HepG2 (cell line): Measurements from ENCODE around the gene MTX1. TPM values are rescaled to one million over a fixed set of nuclear protein-coding genes. Genes with fewer than 3 reads are reported as not detected.

Source experiments
- ARNT2 ChIP-seq: sonication (generic); formaldehyde crosslinking; IDR thresholded peaks from 2 replicates; pipeline ENCODE4 v1.8.0; 2022; ENCODE audit warnings: mild to moderate bottlenecking, low read depth, missing genetic modification reagents, moderate library complexity
- CENPBD1 ChIP-seq: sonication (generic); formaldehyde crosslinking; IDR thresholded peaks from 2 replicates; pipeline ENCODE4 v1.8.0; 2022; ENCODE audit warnings: missing genetic modification reagents, low read depth, mild to moderate bottlenecking, borderline replicate concordance
- CENPT ChIP-seq: sonication (generic); formaldehyde crosslinking; IDR thresholded peaks from 2 replicates; pipeline ENCODE4 v1.8.0; 2022; ENCODE audit warnings: low read depth, mild to moderate bottlenecking, moderate library complexity, missing genetic modification reagents
- EEA1 ChIP-seq: sonication (generic); formaldehyde crosslinking; IDR thresholded peaks from 2 replicates; pipeline ENCODE4 v1.5.1; 2020; ENCODE audit warnings: mild to moderate bottlenecking, missing genetic modification reagents, borderline replicate concordance
- MYC ChIP-seq: sonication (generic); formaldehyde crosslinking; IDR thresholded peaks from 2 replicates; pipeline ENCODE4 v1.9.0; 2021; ENCODE audit warnings: missing genetic modification reagents, borderline replicate concordance
- NFRKB ChIP-seq: fragments of 450-650 bp; IDR thresholded peaks from 2 replicates; pipeline ENCODE4 v1.6.1; 2017
- NONO ChIP-seq, 2 experiments: fragments of 450-650 bp in 1 of 2; sonication (generic) in 1 of 2; formaldehyde crosslinking in 1 of 2; IDR thresholded peaks in 1 of 2; conservative IDR thresholded peaks in 1 of 2; 2 replicates each; pipeline versions ENCODE4 v1.6.1 to v1.8.0; 2017 to 2022; ENCODE audit warnings: mild to moderate bottlenecking in 1 of 2, missing genetic modification reagents in 1 of 2, moderate library complexity in 1 of 2
- PHB2 ChIP-seq: fragments of 450-650 bp; IDR thresholded peaks from 2 replicates; pipeline ENCODE4 v1.6.1; 2018; ENCODE audit not compliant: partially characterized antibody
- PLRG1 ChIP-seq: fragments of 450-650 bp; conservative IDR thresholded peaks from 2 replicates; pipeline ENCODE4 v1.6.1; 2016
- RXRB ChIP-seq: IDR thresholded peaks from 2 replicates; pipeline ENCODE4 v1.6.1; 2016; ENCODE audit warnings: borderline replicate concordance, missing genetic modification reagents, missing compliant biosample characterization
- SIX4 ChIP-seq: sonication (generic); formaldehyde crosslinking; IDR thresholded peaks from 2 replicates; pipeline ENCODE4 v1.4.0; 2020; ENCODE audit warnings: missing genetic modification reagents
- SMAD1 ChIP-seq: sonication (generic); formaldehyde crosslinking; IDR thresholded peaks from 2 replicates; pipeline ENCODE4 v1.4.0; 2020; ENCODE audit warnings: missing genetic modification reagents, low read depth, mild to moderate bottlenecking, borderline replicate concordance
- SNAPC2 ChIP-seq: sonication (generic); formaldehyde crosslinking; IDR thresholded peaks from 2 replicates; pipeline ENCODE4 v1.8.1; 2022; ENCODE audit warnings: mild to moderate bottlenecking, missing genetic modification reagents
- SRSF1 ChIP-seq: fragments of 200-400 bp; formaldehyde crosslinking; optimal IDR thresholded peaks from 2 replicates; pipeline ENCODE3; 2017; ENCODE audit warnings: mild to moderate bottlenecking, low read depth, low read length, moderate library complexity
- TFAP4 ChIP-seq: sonication (generic); IDR thresholded peaks from 2 replicates; pipeline ENCODE4 v1.6.1; 2016; ENCODE audit warnings: low read depth, borderline replicate concordance
- ZNF33A ChIP-seq: sonication (generic); formaldehyde crosslinking; IDR thresholded peaks from 2 replicates; pipeline ENCODE4 v1.5.1; 2020; ENCODE audit warnings: missing genetic modification reagents, mild to moderate bottlenecking, moderate library complexity, borderline replicate concordance
- ZNF7 ChIP-seq: IDR thresholded peaks from 2 replicates; pipeline ENCODE4 v1.6.1; 2016; ENCODE audit warnings: missing biosample characterization, missing genetic modification reagents
- ZNF747 ChIP-seq: sonication (generic); formaldehyde crosslinking; IDR thresholded peaks from 2 replicates; pipeline ENCODE4 v1.8.1; 2023; ENCODE audit warnings: missing genetic modification reagents, mild to moderate bottlenecking, borderline replicate concordance
- ZNF780A ChIP-seq: sonication (generic); formaldehyde crosslinking; IDR thresholded peaks from 2 replicates; pipeline ENCODE4 v1.8.0; 2022; ENCODE audit warnings: mild to moderate bottlenecking, missing genetic modification reagents, moderate library complexity
- polyA plus RNA-seq, 8 experiments: library from polyadenylated mRNA; depleted of rRNA in 3 of 8; stranded (reverse) in 7 of 8; unstranded in 1 of 8; fragments of >200 nt; fragmentation: Illumina TruSeq in 4 of 8; extraction: Trizol in 4 of 8; gene quantifications; 2 replicates each; pipeline versions ENCODE4 v1.2.1 to v1.2.3, GENCODE V29; 2011 to 2016; ENCODE audit warnings: low read depth in 4 of 8, missing spikeins in 1 of 8, mixed read lengths in 1 of 8; ENCODE audit not compliant: insufficient read depth in 1 of 8
- total RNA-seq, 5 experiments: library from RNA; depleted of rRNA; stranded (reverse); fragments of >200 nt; fragmentation: Illumina TruSeq; extraction: Trizol; gene quantifications; 2 replicates each; pipeline ENCODE4 v1.2.3, GENCODE V29; 2016; ENCODE audit warnings: low read depth in 1 of 5
- TF ChIP-seq, protein P1 (sequence below): sonication (generic); formaldehyde crosslinking; IDR thresholded peaks from 2 replicates; pipeline ENCODE4 v1.5.0; 2020; ENCODE audit warnings: mild to moderate bottlenecking, missing genetic modification reagents, moderate library complexity
- TF ChIP-seq, protein P2 (sequence below): sonication (generic); formaldehyde crosslinking; conservative IDR thresholded peaks from 2 replicates; pipeline ENCODE4 v1.4.0; 2020; ENCODE audit warnings: missing genetic modification reagents
- TF ChIP-seq, protein P3 (sequence below): sonication (generic); formaldehyde crosslinking; IDR thresholded peaks from 2 replicates; pipeline ENCODE4 v1.9.0; 2021; ENCODE audit warnings: missing genetic modification reagents, mild to moderate bottlenecking, borderline replicate concordance
- TF ChIP-seq, protein P4 (sequence below): sonication (generic); formaldehyde crosslinking; IDR thresholded peaks from 2 replicates; pipeline ENCODE4 v1.4.0; 2020; ENCODE audit warnings: missing genetic modification reagents

Gene MTX1
- total and polyA plus RNA-seq, 2 of the 13 experiments (the other 11 are each of a cell fraction or from before 2014, with no cell fraction given) = 64.5 to 72.6 TPM

- TF ChIP-seq CENPBD1 (CRISPR knock-in tag) (no peak), SMAD1 (CRISPR knock-in tag) (peak; percentile 86), RXRB (CRISPR knock-in tag) (peak; percentile 78), TFAP4 (no peak), MYC (CRISPR knock-in tag) (peak; percentile 82), PLRG1 (no peak), PHB2 (no peak), NONO (IDR thresholded peaks at IDR 0.05) (no peak), NONO (CRISPR knock-in tag; conservative IDR thresholded peaks at IDR 0.05) (peak; percentile 92), ZNF33A (no peak), ZNF780A (no peak), SNAPC2 (CRISPR knock-in tag) (no peak), ZNF7 (CRISPR knock-in tag) (no peak), ZNF747 (peak; percentile 78; the same call in 1 of the 2 replicates), SRSF1 (peak; percentile 81), CENPT (CRISPR knock-in tag) (no peak), SIX4 (CRISPR knock-in tag) (no peak; the same call in 1 of the 2 replicates), EEA1 (no peak), ARNT2 (no peak; the same call in 1 of the 2 replicates), NFRKB (no peak)
- TF ChIP-seq, protein P1, sequence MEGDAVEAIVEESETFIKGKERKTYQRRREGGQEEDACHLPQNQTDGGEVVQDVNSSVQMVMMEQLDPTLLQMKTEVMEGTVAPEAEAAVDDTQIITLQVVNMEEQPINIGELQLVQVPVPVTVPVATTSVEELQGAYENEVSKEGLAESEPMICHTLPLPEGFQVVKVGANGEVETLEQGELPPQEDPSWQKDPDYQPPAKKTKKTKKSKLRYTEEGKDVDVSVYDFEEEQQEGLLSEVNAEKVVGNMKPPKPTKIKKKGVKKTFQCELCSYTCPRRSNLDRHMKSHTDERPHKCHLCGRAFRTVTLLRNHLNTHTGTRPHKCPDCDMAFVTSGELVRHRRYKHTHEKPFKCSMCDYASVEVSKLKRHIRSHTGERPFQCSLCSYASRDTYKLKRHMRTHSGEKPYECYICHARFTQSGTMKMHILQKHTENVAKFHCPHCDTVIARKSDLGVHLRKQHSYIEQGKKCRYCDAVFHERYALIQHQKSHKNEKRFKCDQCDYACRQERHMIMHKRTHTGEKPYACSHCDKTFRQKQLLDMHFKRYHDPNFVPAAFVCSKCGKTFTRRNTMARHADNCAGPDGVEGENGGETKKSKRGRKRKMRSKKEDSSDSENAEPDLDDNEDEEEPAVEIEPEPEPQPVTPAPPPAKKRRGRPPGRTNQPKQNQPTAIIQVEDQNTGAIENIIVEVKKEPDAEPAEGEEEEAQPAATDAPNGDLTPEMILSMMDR (CRISPR knock-in tag) = peak; percentile 98
- TF ChIP-seq, protein P2, sequence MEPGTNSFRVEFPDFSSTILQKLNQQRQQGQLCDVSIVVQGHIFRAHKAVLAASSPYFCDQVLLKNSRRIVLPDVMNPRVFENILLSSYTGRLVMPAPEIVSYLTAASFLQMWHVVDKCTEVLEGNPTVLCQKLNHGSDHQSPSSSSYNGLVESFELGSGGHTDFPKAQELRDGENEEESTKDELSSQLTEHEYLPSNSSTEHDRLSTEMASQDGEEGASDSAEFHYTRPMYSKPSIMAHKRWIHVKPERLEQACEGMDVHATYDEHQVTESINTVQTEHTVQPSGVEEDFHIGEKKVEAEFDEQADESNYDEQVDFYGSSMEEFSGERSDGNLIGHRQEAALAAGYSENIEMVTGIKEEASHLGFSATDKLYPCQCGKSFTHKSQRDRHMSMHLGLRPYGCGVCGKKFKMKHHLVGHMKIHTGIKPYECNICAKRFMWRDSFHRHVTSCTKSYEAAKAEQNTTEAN (CRISPR knock-in tag) = 0 out of 2 replicates have a peak, but pooled peaks have one; percentile 62
- TF ChIP-seq, protein P3, sequence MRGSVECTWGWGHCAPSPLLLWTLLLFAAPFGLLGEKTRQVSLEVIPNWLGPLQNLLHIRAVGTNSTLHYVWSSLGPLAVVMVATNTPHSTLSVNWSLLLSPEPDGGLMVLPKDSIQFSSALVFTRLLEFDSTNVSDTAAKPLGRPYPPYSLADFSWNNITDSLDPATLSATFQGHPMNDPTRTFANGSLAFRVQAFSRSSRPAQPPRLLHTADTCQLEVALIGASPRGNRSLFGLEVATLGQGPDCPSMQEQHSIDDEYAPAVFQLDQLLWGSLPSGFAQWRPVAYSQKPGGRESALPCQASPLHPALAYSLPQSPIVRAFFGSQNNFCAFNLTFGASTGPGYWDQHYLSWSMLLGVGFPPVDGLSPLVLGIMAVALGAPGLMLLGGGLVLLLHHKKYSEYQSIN (CRISPR knock-in tag) = no peak
- TF ChIP-seq, protein P4, sequence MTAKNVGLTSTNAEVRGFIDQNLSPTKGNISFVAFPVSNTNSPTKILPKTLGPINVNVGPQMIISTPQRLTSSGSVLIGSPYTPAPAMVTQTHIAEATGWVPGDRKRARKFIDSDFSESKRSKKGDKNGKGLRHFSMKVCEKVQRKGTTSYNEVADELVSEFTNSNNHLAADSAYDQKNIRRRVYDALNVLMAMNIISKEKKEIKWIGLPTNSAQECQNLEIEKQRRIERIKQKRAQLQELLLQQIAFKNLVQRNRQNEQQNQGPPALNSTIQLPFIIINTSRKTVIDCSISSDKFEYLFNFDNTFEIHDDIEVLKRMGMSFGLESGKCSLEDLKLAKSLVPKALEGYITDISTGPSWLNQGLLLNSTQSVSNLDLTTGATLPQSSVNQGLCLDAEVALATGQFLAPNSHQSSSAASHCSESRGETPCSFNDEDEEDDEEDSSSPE (CRISPR knock-in tag) = peak; percentile 65
These were observed 35.6 kb upstream of the MTX1 start, which contains the start of gene KRTCAP2 (continued) for GRCh38 chr1:155172732-155173477.
